NB4 (cell line): Measurements from ENCODE around the gene SLC25A5.

Source experiments
- DNase-seq: peaks from one replicate; pipeline ENCODE4 v3.0.0; 2010; ENCODE audit warnings: low read depth
- H3K4me3 ChIP-seq: one replicate; pipeline ENCODE4 v1.5.1; 2011; ENCODE audit warnings: mild to moderate bottlenecking, low read depth, low read length, moderate library complexity
- CTCF ChIP-seq: IDR thresholded peaks from one replicate; pipeline ENCODE4 v1.5.1; 2012; ENCODE audit warnings: low read depth, low read length
- MAX ChIP-seq: IDR thresholded peaks from 2 replicates; pipeline ENCODE4 v1.6.1; 2011; ENCODE audit warnings: low read depth, low read length
- MYC ChIP-seq: IDR thresholded peaks from 2 replicates; pipeline ENCODE4 v1.6.1; 2011; ENCODE audit warnings: low read depth, low read length
- POLR2A ChIP-seq: IDR thresholded peaks from 2 replicates; pipeline ENCODE4 v1.6.1; 2011; ENCODE audit warnings: mild to moderate bottlenecking; ENCODE audit not compliant: insufficient read length; ENCODE audit errors: extremely low read depth

The SLC25A5 gene

DNA sequence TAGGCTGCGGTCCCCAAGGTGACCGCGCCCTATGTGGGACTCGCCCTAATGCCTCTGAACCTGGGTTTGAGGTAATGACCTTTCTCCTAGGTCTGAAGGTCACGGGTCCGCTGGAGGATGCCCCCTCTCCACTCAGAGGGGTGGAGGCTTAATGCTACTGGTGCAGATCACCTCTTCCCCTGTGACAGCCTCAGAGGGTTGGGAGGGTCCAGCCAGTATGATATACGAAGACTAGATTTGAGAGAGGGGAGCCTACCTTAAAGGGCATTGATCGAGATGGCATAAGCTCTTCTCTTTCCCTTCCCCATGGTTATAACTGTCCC lies 1.0 kb downstream of the SLC25A5 start:
- no peak for TF ChIP-seq MAX
- TF ChIP-seq MYC: no peak
- no peak for TF ChIP-seq POLR2A
- no peak for TF ChIP-seq CTCF
- no peak for DNase-seq
- peak overlapping the region; percentile 75 for H3K4me3 ChIP-seq

- no peak overlapping the region for H3K4me3 ChIP-seq
Measured at GRCh38 chrX:119474615-119475388, 6.6 kb downstream of the SLC25A5 start.

GRCh38 chrX:119475389-119476101 lies 7.3 kb downstream of the SLC25A5 start:
- no peak overlapping the region for H3K4me3 ChIP-seq
- DNase-seq: no peak
- TF ChIP-seq POLR2A (no peak), MAX (no peak), MYC (no peak), CTCF (no peak)

More at GRCh38 chrX:119474615-119475388, 6.6 kb downstream of the SLC25A5 start:
- TF ChIP-seq CTCF: no peak
- no peak for TF ChIP-seq MAX
- TF ChIP-seq POLR2A: no peak
- no peak for TF ChIP-seq MYC
- no peak for DNase-seq

GRCh38 chrX:119477812-119478232 lies 9.6 kb downstream of the SLC25A5 start:
- DNase-seq: peak; percentile 85
- 0 out of 2 replicates have a peak, but pooled peaks have one; percentile 33 for TF ChIP-seq MYC
- TF ChIP-seq POLR2A: no peak
- TF ChIP-seq MAX: no peak
- H3K4me3 ChIP-seq: peak overlapping the region; percentile 66

DNA sequence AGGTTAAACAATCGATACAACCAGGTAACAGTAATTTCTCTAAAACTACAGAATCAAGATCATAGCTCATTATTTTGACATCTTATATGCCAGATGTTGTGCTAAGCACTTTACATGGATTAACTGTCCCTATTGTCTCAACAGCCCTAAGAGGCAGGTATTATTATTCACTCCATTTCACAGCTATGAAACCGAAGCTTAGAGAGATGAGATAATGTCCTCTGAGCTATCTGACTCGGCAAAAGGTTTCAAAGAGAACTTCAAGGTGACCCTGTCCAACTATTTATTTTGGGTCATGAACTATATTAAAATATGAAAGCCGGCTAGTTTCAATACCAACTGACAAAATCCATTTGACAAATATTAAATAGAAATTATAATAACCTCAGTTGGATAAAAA lies 10.3 kb downstream of the SLC25A5 start:
- TF ChIP-seq CTCF (no peak), POLR2A (no peak), MAX (no peak), MYC (no peak)
- no peak for DNase-seq
- peak overlapping the region; percentile 66 for H3K4me3 ChIP-seq

DNA sequence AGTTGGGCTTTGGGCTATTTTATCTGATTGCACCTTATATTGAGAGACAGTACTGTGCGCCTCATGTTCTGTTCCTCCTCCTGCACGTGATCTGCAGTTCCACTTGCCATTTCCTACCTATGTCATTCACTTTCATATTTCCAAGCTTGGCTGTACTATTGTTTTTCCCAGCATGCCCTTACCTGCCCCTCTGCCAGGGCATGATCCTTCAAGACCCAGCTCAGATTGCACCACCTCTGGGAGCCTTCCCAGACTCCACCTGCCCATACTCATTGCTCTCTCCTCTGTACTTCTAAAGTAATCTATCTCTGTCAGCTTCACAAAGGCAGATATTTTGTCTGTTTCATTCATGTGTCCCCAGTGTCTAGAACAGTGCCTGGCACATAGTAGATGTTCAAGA lies 11.6 kb downstream of the SLC25A5 start:
- no peak overlapping the region for H3K4me3 ChIP-seq
- DNase-seq: no peak
- TF ChIP-seq POLR2A (no peak), MAX (no peak), CTCF (no peak), MYC (no peak)
